ENCODE measurements around the gene HYAL3. TPM values are rescaled to one million over a fixed set of nuclear protein-coding genes. Genes with fewer than 3 reads are reported as not detected.
A peak's percentile ranks its signal among the peaks of the same experiment; 100 is the strongest.

The HYAL3 gene
- total and polyA plus RNA-seq, 2 of the 8 experiments (the other 6 are each of a cell fraction or from before 2014, with no cell fraction given): 3.2 to 12.2 TPM

DNA sequence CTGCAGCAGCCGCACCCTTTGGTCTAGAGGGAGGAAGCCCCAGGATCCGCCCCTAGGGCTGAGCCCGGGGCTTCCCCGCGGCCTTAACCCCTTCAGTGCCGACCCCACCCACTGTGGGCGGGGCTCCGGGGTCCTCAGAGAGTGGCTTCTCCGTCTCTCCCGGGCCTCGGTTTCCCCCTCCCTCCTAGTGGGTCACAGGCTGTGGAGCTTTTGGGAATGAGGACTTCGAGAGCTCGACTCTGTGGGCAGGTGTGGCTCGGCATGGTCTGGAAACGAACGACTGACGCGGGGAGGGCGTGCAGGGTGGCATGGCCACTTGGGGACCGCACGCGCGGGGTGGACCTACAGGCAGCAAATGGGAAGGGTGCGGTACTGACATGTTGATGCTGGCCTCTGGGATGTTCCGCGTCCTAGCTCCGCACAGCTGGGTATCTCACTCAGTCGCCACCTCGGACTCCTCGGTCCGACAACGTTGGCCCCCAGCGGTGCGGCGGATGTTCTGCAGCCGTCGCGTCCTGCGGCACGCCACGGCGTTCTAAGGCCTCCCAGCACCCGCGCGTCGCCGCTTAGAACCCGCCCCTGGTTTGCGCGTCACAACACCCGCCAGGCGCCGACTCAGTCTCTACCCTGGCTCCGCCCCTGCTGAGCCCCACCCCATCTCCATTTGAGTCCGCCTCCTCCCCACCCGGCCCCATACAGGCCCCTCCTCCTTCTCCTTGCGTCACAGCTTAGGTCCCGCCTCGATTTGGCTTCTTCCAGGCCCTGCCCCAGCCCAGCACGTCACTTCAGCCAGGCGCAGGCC, at the start of gene HYAL3, which contains the start of gene NAA80 (continued):
- TF ChIP-seq ASH2L (IDR thresholded peaks at IDR 0.05; ENCODE audit: low read length) (peak; percentile 98), BACH1 (IDR thresholded peaks at IDR 0.05; ENCODE audit: low read length) (peak; percentile 53; the same call in 1 of the 2 replicates), KDM5A (IDR thresholded peaks at IDR 0.05; ENCODE audit: low read length) (no peak), YY1 (IDR thresholded peaks at IDR 0.05; ENCODE audit: low read depth, low read length) (no peak), GTF2F1 (IDR thresholded peaks at IDR 0.05; ENCODE audit: borderline replicate concordance, low read depth, low read length) (no peak), CBX5 (IDR thresholded peaks at IDR 0.05; ENCODE audit: low read depth, low read length) (no peak), RFX5 (IDR thresholded peaks at IDR 0.05; ENCODE audit: borderline replicate concordance, low read depth, low read length) (no peak), SAP30 (IDR thresholded peaks at IDR 0.05; ENCODE audit: insufficient read depth, insufficient replicate concordance, low read length) (no peak), ZNF274 (IDR thresholded peaks at IDR 0.05; ENCODE audit: borderline replicate concordance, extremely low read depth, low read length) (no peak), JUN (IDR thresholded peaks at IDR 0.05; ENCODE audit: low read depth, low read length) (no peak), SIX5 (IDR thresholded peaks at IDR 0.05; ENCODE audit: low read depth, low read length) (no peak), SP2 (IDR thresholded peaks at IDR 0.05; ENCODE audit: low read length) (no peak), TBP (IDR thresholded peaks at IDR 0.05; ENCODE audit: low read depth, low read length) (peak; percentile 7; the same call in 1 of the 2 replicates), RAD21 (IDR thresholded peaks at IDR 0.05 in 1 of 2, conservative IDR thresholded peaks at IDR 0.05 in 1 of 2; ENCODE audit: low read depth in 2 of 2, low read length in 2 of 2) (no peak), CREB1 (IDR thresholded peaks at IDR 0.05) (peak; percentile 93), KDM1A (IDR thresholded peaks at IDR 0.05; ENCODE audit: borderline replicate concordance, low read length) (peak; percentile 60; the same call in 1 of the 2 replicates), CTBP2 (IDR thresholded peaks at IDR 0.05; ENCODE audit: borderline replicate concordance, insufficient read depth, insufficient read length, low read length) (no peak), POLR2A (IDR thresholded peaks at IDR 0.05; ENCODE audit: control extremely low read depth in 1 of 2, low read depth in 2 of 2, low read length in 2 of 2) (peak in 1 of 2 experiments; percentile 66; a peak in 1 of 3 replicates), SUZ12 (IDR thresholded peaks at IDR 0.05; ENCODE audit: low read length) (no peak), EZH2 (IDR thresholded peaks at IDR 0.05; ENCODE audit: low read depth, low read length, severe bottlenecking) (no peak)
- TF ChIP-seq, protein P1, sequence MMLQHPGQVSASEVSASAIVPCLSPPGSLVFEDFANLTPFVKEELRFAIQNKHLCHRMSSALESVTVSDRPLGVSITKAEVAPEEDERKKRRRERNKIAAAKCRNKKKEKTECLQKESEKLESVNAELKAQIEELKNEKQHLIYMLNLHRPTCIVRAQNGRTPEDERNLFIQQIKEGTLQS (IDR thresholded peaks at IDR 0.05; ENCODE audit: insufficient read depth, low read depth, low read length): no peak
- TF ChIP-seq, protein P2, sequence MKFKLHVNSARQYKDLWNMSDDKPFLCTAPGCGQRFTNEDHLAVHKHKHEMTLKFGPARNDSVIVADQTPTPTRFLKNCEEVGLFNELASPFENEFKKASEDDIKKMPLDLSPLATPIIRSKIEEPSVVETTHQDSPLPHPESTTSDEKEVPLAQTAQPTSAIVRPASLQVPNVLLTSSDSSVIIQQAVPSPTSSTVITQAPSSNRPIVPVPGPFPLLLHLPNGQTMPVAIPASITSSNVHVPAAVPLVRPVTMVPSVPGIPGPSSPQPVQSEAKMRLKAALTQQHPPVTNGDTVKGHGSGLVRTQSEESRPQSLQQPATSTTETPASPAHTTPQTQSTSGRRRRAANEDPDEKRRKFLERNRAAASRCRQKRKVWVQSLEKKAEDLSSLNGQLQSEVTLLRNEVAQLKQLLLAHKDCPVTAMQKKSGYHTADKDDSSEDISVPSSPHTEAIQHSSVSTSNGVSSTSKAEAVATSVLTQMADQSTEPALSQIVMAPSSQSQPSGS (IDR thresholded peaks at IDR 0.05; ENCODE audit: low read length): 0 out of 2 replicates have a peak, but pooled peaks have one; percentile 24

All from H1 (cell line).